ENCODE results near the gene EXOC1L.
"Not testable (repeated sequence)": the region's sequence is repeated elsewhere in the genome, so short reads cannot be mapped to it uniquely, and the experiment has no call there.

Gene EXOC1L

GRCh38 chr4:55838356-55838755 lies 18.8 kb downstream of the EXOC1L start:
- no peak for DNase-seq (ENCODE audit: low spot score)

GRCh38 chr4:55838952-55839351 lies 19.4 kb downstream of the EXOC1L start:
- DNase-seq (ENCODE audit: low spot score) = no peak

- no peak for DNase-seq (ENCODE audit: low spot score)
Measured at GRCh38 chr4:55840956-55841355, 21.4 kb downstream of the EXOC1L start.

GRCh38 chr4:55841373-55842239 lies 22.0 kb downstream of the EXOC1L start:
- DNase-seq (ENCODE audit: low spot score) = not testable (repeated sequence)

GRCh38 chr4:55842312-55842711 lies 22.7 kb downstream of the EXOC1L start:
- not testable (repeated sequence) for DNase-seq (ENCODE audit: low spot score)

- DNase-seq (ENCODE audit: low spot score) = no peak
Measured at GRCh38 chr4:55849724-55850123, 30.1 kb downstream of the EXOC1L start.

- DNase-seq (ENCODE audit: low spot score) = peak; percentile 30
Measured at GRCh38 chr4:55851885-55852284, 32.3 kb downstream of the EXOC1L start.

GRCh38 chr4:55853484-55854046 lies 34.0 kb downstream of the EXOC1L start, which contains the start of gene EXOC1:
EXOC1 (plus strand) TSS chr4:55853648; CDS start chr4:55858324, 4,676 bp downstream.
- DNase-seq (ENCODE audit: low spot score) = peak; percentile 95

GRCh38 chr4:55854129-55854528 lies 34.5 kb downstream of the EXOC1L start:
- no peak for DNase-seq (ENCODE audit: low spot score)

GRCh38 chr4:55857586-55857985 lies 38.0 kb downstream of the EXOC1L start:
- DNase-seq (ENCODE audit: low spot score) = no peak

- no peak for DNase-seq (ENCODE audit: low spot score)
Measured at GRCh38 chr4:55859711-55860110, 40.1 kb downstream of the EXOC1L start.

GRCh38 chr4:55864577-55865223 lies 45.1 kb downstream of the EXOC1L start:
- no peak for DNase-seq (ENCODE audit: low spot score)

- DNase-seq (ENCODE audit: low spot score) = no peak
Measured at GRCh38 chr4:55865228-55865806, 45.7 kb downstream of the EXOC1L start.

GRCh38 chr4:55866290-55866907 lies 46.8 kb downstream of the EXOC1L start:
- DNase-seq (ENCODE audit: low spot score) = peak; percentile 59

- peak; percentile 65 for DNase-seq (ENCODE audit: low spot score)
Measured at GRCh38 chr4:55866973-55867574, 47.5 kb downstream of the EXOC1L start.

- no peak for DNase-seq (ENCODE audit: low spot score)
Measured at GRCh38 chr4:55868581-55869090, 49.0 kb downstream of the EXOC1L start.

GRCh38 chr4:55871299-55871800 lies 51.8 kb downstream of the EXOC1L start:
- no peak for DNase-seq (ENCODE audit: low spot score)

- DNase-seq (ENCODE audit: low spot score) = no peak
Measured at GRCh38 chr4:55874831-55875230, 55.2 kb downstream of the EXOC1L start.

GRCh38 chr4:55876387-55876786 lies 56.8 kb downstream of the EXOC1L start:
- no peak for DNase-seq (ENCODE audit: low spot score)

GRCh38 chr4:55879224-55879623 lies 59.6 kb downstream of the EXOC1L start:
- DNase-seq (ENCODE audit: low spot score) = no peak

GRCh38 chr4:55880652-55881280 lies 61.2 kb downstream of the EXOC1L start:
- no peak for DNase-seq (ENCODE audit: low spot score)

Measured in CD4-positive, alpha-beta T cell treated with Interleukin-15 for 4 hours (primary cell).